Hepatocyte (in vitro differentiated cells): ENCODE measurements around the gene DOCK4. TPM values are rescaled to one million over a fixed set of nuclear protein-coding genes. Genes with fewer than 3 reads are reported as not detected.
A peak's percentile ranks its signal among the peaks of the same experiment; 100 is the strongest.

ENCODE experiments used
- DNase-seq: peaks from one replicate; pipeline ENCODE4 v3.0.0-alpha.2; 2016; ENCODE audit warnings: low spot score
- H2AFZ ChIP-seq: fragments of 200-600 bp; sonication (generic); 2 replicates; pipeline ENCODE4 v1.6.0; 2016; ENCODE audit warnings: antibody characterized with exemption, mild to moderate bottlenecking
- H3K27ac ChIP-seq: fragments of 200-600 bp; sonication (generic); 2 replicates; pipeline ENCODE4 v1.5.1; 2016; ENCODE audit warnings: mild to moderate bottlenecking
- H3K27me3 ChIP-seq: fragments of 200-600 bp; sonication (generic); 2 replicates; pipeline ENCODE4 v1.6.1; 2016
- H3K36me3 ChIP-seq: fragments of 200-600 bp; sonication (generic); replicated peaks from 2 replicates; pipeline ENCODE4 v1.5.1; 2016; ENCODE audit warnings: low read depth; ENCODE audit not compliant: insufficient read depth
- H3K4me1 ChIP-seq: fragments of 200-600 bp; sonication (generic); 2 replicates; pipeline ENCODE4 v1.5.1; 2016; ENCODE audit warnings: mild to moderate bottlenecking, moderate library complexity; ENCODE audit not compliant: insufficient read depth
- H3K4me2 ChIP-seq: fragments of 200-600 bp; sonication (generic); 2 replicates; pipeline ENCODE4 v1.6.0; 2016
- H3K4me3 ChIP-seq: fragments of 200-600 bp; sonication (generic); 2 replicates; pipeline ENCODE4 v1.5.1; 2016; ENCODE audit warnings: mild to moderate bottlenecking
- H3K79me2 ChIP-seq: fragments of 200-600 bp; sonication (generic); 2 replicates; pipeline ENCODE4 v1.6.0; 2017; ENCODE audit warnings: mild to moderate bottlenecking
- H3K9me2 ChIP-seq: fragments of 200-600 bp; sonication (generic); replicated peaks from 2 replicates; pipeline ENCODE4 v1.6.0; 2017; ENCODE audit warnings: mild to moderate bottlenecking; ENCODE audit not compliant: insufficient read depth
- H3K9me3 ChIP-seq: fragments of 200-600 bp; sonication (generic); 2 replicates; pipeline ENCODE4 v1.5.1; 2016; ENCODE audit warnings: low read depth, mild to moderate bottlenecking
- H4K20me1 ChIP-seq: fragments of 200-600 bp; sonication (generic); 2 replicates; pipeline ENCODE4 v1.6.0; 2016; ENCODE audit warnings: mild to moderate bottlenecking; ENCODE audit not compliant: insufficient read depth, poor library complexity, severe bottlenecking
- CTCF ChIP-seq: fragments of 200-600 bp; sonication (generic); IDR thresholded peaks from 2 replicates; pipeline ENCODE4 v1.5.1; 2016; ENCODE audit warnings: antibody characterized with exemption, mild to moderate bottlenecking; ENCODE audit not compliant: poor library complexity
- EZH2 ChIP-seq: fragments of 200-600 bp; sonication (generic); IDR thresholded peaks from 2 replicates; pipeline ENCODE4 v1.6.1; 2016; ENCODE audit warnings: antibody characterized with exemption, mild to moderate bottlenecking, borderline replicate concordance
- EZH2phosphoT487 ChIP-seq: fragments of 200-600 bp; sonication (generic); IDR thresholded peaks from one replicate; pipeline ENCODE4 v1.6.1; 2018; ENCODE audit warnings: antibody characterized with exemption, mild to moderate bottlenecking, low read depth, moderate library complexity; ENCODE audit not compliant: unreplicated experiment, severe bottlenecking
- WGBS: methylation state at CpG from one replicate; pipeline ENCODE4 v1.1.6; 2016; ENCODE audit warnings: low lambda C conversion rate; ENCODE audit errors: missing lambda C conversion rate; 5-methylcytosine and 5-hydroxymethylcytosine counted together
- polyA plus RNA-seq: library from polyadenylated mRNA; unstranded; fragments of >200 nt; fragmentation: Nextera tagmentation; extraction: Ambion mirVana; gene quantifications from 2 replicates; pipeline ENCODE4 v1.2.1, GENCODE V29; 2016
- total RNA-seq: library from RNA; depleted of rRNA; stranded (reverse); fragments of >200 nt; gene quantifications from 2 replicates; pipeline ENCODE4 v1.2.3, GENCODE V29; 2014

Gene DOCK4
- total and polyA plus RNA-seq, 2 experiments from 2014 or later: 4.4 to 22.9 TPM

DNA sequence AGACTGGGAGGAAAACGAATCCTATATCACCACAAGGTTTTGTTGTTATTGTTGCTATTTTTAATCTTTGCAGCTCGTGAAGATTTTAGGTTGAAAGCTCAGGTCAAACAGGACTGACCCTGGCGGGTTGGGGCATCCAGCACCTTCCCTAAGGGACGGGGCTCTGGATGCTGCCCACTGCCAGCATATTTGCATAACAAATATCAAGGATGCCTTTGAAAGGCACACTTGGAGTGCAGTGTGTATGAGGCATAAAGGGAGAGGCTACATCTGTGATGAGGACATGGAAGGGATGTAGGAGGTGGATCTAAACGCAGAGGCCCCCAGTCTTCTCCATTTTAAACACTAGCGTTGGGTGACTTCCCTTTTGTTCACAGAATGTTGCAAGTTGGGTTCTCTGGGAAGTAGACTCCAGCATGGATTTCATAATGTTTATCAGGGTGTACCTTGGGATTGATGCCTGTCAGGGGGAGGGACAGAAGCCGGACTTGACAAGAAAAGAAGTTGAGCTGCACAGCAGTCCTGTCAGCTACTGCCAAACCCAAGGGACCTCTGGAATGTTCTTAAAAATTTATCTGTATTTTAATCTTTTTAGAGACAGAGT is 462.9 kb downstream of the DOCK4 start:
- H3K36me3 ChIP-seq: no peaks in the 10 kb centered on the region
- no peak for TF ChIP-seq EZH2phosphoT487
- no peak for TF ChIP-seq CTCF
- TF ChIP-seq EZH2: no peak
- H3K79me2 ChIP-seq: no peaks in the 10 kb centered on the region
- no peaks in the 10 kb centered on the region for H3K9me3 ChIP-seq
- H3K4me2 ChIP-seq: no peak overlapping the region
- DNase-seq: no peak
- 92% methylated on average over 7 of the region's 7 CpGs for WGBS
- no peak overlapping the region for H3K4me3 ChIP-seq
- H3K27me3 ChIP-seq: no peaks in the 10 kb centered on the region
- H3K4me1 ChIP-seq: peaks cover 3% of the 10 kb centered on the region
- no peak overlapping the region for H2AFZ ChIP-seq
- H3K27ac ChIP-seq: no peak overlapping the region
- H3K9me2 ChIP-seq: peaks cover 2% of the 10 kb centered on the region
- H4K20me1 ChIP-seq: no peaks in the 10 kb centered on the region

DNA sequence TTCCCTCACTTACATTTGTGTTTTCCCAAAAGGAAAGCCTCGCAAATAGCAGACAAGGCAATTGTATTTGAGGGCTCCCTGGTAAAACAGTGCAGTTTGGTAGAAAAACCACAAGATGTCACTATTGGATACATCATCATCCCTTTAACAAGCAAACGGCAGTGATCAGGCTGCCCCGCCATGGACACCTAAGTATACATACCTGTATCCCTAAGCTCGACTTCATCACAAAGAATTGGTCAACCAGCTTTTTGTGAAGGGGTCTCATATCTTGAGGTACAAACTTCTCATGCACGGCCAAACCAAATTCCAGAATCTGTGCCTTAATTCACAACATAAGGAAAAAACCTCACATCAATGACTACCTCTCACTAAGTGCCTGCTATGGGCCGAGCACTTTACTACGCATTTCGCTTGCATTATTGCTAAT is 464.4 kb downstream of the DOCK4 start:
- H3K9me2 ChIP-seq: no peaks in the 10 kb centered on the region
- no peaks in the 10 kb centered on the region for H4K20me1 ChIP-seq
- H3K4me3 ChIP-seq: no peak overlapping the region
- 44% methylated on average over 8 of the region's 8 CpGs for WGBS
- no peak overlapping the region for H3K4me2 ChIP-seq
- peak; percentile 82 for DNase-seq
- H3K36me3 ChIP-seq: no peaks in the 10 kb centered on the region
- H2AFZ ChIP-seq: no peak overlapping the region
- peak; percentile 76 for TF ChIP-seq CTCF
- TF ChIP-seq EZH2: no peak
- H3K79me2 ChIP-seq: no peaks in the 10 kb centered on the region
- H3K27ac ChIP-seq: no peak overlapping the region
- H3K4me1 ChIP-seq: peaks cover 3% of the 10 kb centered on the region
- H3K9me3 ChIP-seq: no peaks in the 10 kb centered on the region
- no peaks in the 10 kb centered on the region for H3K27me3 ChIP-seq

DNA sequence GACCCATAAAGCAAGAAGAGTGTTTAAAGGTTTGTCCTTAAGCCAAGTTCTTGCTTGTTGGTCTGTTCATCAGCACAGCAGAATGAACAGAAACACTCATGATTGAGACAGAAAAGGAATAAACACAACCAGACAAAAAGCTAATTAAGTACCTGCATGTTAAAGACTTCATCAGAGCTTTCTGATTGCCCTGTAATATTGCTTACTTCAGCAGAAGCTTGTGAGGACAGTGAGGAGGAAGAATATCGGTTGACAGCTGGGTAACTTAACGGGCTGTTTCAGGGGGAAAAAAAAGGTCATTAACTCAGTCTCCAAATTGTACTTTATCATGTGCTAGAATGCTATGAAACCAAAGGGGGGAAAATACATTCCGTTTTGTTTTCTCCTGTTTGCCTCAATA is 465.3 kb downstream of the DOCK4 start:
- H3K4me3 ChIP-seq: no peak overlapping the region
- no peaks in the 10 kb centered on the region for H3K27me3 ChIP-seq
- no peaks in the 10 kb centered on the region for H3K9me2 ChIP-seq
- H3K36me3 ChIP-seq: no peaks in the 10 kb centered on the region
- H3K4me1 ChIP-seq: no peaks in the 10 kb centered on the region
- no peaks in the 10 kb centered on the region for H3K79me2 ChIP-seq
- no peak overlapping the region for H3K4me2 ChIP-seq
- TF ChIP-seq EZH2 (no peak), EZH2phosphoT487 (no peak), CTCF (no peak)
- H4K20me1 ChIP-seq: no peaks in the 10 kb centered on the region
- no peaks in the 10 kb centered on the region for H3K9me3 ChIP-seq
- no peak overlapping the region for H3K27ac ChIP-seq
- H2AFZ ChIP-seq: no peak overlapping the region
- WGBS: 87% methylated on average over 3 of the region's 3 CpGs
- no peak for DNase-seq

GRCh38 chr7:111736552-111736874 is 469.7 kb downstream of the DOCK4 start:
- Histone ChIP-seq H3K36me3 (no peaks in the 10 kb centered on the region), H3K4me3 (no peak overlapping the region), H3K9me2 (no peaks in the 10 kb centered on the region), H3K79me2 (no peaks in the 10 kb centered on the region), H3K9me3 (no peaks in the 10 kb centered on the region), H3K4me2 (no peak overlapping the region), H3K27me3 (no peaks in the 10 kb centered on the region), H4K20me1 (no peaks in the 10 kb centered on the region), H3K4me1 (no peaks in the 10 kb centered on the region), H2AFZ (no peak overlapping the region), H3K27ac (no peak overlapping the region)
- DNase-seq: no peak
- TF ChIP-seq EZH2phosphoT487: no peak
- no peak for TF ChIP-seq CTCF
- TF ChIP-seq EZH2: no peak
- 48% methylated on average over 4 of the region's 4 CpGs for WGBS
